Heart left ventricle (tissue), 13 donors: ENCODE data around the gene MALRD1.

Experiments used
- POLR2A ChIP-seq, 2 donors: fragments of 450-650 bp; IDR thresholded peaks; one replicate each; pipeline ENCODE4 v1.6.1; 2017; ENCODE audit warnings: antibody characterized with exemption in 2 of 2, mild to moderate bottlenecking in 2 of 2, moderate library complexity in 2 of 2
- TF ChIP-seq, protein P1 (sequence below), 12 donors: fragments of 200-600 bp; sonication (generic) in 4 of 12; IDR thresholded peaks; one replicate each; pipeline versions ENCODE4 v1.5.0 to v1.8.0; 2018 to 2022; ENCODE audit warnings: antibody characterized with exemption in 12 of 12, mild to moderate bottlenecking in 5 of 12
- donor health status: ischemic (EF 13 %, LVEDD 7.1; RV severe dilation, severe dysfunction).
- donor health status: DM: no; HTN: yes; CAD: no.
- donor health status: DM: no; HTN: no; CAD: no.
- donor health status: ischemic (EF 25% LVEDD 6.9; RV normal size, moderate dysfunction).
- donor health status: ischemic (EF 25% LVEDD 5.7; RV mildly dilated, moderate dysfunction).
- donor health status: ischemic (EF 35%, LVEDD 5.7; RV mildly dilated, moderate dysfunction).
- donor health status: nonischemic (EF 11% LVEDD 7.7; RV severe dilation, severe dysfunction).
- donor health status: DM: yes; HTN: yes; CAD: no.
- donor health status: PGD.
- donor health status: ischemic (EF 29% LVEDD 5.4; RV normal size, mild dysfunction).
- donor health status: nonischemic (EF 23%, LVEDD 6.1; RV moderate dilation, normal function).

DNA sequence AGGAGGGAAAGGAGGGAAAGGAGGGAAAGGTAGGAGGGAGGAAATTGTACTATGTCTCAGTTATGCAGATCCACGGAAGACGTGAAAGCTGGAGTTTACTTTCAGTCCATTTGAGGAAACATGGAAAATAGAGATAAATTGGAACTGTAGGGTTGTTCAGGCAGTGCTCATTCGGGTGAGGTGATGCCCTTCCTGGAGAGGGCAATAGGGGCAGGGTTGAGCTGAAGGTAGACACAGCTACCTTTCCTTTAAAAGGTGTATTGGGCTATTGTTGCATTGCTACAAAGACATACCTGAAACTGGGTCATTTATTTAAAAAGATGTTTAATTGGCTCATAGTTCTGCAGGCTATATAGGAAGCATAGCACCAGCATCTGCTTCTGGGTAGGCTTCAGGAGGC, 650.7 kb downstream of the MALRD1 start:
- TF ChIP-seq, protein P1, sequence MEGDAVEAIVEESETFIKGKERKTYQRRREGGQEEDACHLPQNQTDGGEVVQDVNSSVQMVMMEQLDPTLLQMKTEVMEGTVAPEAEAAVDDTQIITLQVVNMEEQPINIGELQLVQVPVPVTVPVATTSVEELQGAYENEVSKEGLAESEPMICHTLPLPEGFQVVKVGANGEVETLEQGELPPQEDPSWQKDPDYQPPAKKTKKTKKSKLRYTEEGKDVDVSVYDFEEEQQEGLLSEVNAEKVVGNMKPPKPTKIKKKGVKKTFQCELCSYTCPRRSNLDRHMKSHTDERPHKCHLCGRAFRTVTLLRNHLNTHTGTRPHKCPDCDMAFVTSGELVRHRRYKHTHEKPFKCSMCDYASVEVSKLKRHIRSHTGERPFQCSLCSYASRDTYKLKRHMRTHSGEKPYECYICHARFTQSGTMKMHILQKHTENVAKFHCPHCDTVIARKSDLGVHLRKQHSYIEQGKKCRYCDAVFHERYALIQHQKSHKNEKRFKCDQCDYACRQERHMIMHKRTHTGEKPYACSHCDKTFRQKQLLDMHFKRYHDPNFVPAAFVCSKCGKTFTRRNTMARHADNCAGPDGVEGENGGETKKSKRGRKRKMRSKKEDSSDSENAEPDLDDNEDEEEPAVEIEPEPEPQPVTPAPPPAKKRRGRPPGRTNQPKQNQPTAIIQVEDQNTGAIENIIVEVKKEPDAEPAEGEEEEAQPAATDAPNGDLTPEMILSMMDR (IDR thresholded peaks at IDR 0.05): no peak
- no peak for TF ChIP-seq POLR2A (IDR thresholded peaks at IDR 0.05)
